Astrocyte of the cerebellum (primary cell): ENCODE measurements around the gene CFAP61.

ENCODE experiments used
- DNase-seq: peaks from one replicate; pipeline ENCODE4 v3.0.0-alpha.2; 2011; ENCODE audit warnings: low read depth
- H3K4me3 ChIP-seq: 2 replicates; pipeline ENCODE4 v1.5.1; 2011; ENCODE audit warnings: mild to moderate bottlenecking, low read depth, low read length, moderate library complexity
- in situ Hi-C: cut with HindIII; loops from 2 replicates; pipeline ENCODE4 v1.10.0; 2017; ENCODE audit warnings: low sequenced_read_pairs
- TF ChIP-seq, protein P1 (sequence below): IDR thresholded peaks from 2 replicates; pipeline ENCODE4 v1.5.1; 2012; ENCODE audit warnings: low read length, low read depth, moderate library complexity, mild to moderate bottlenecking; ENCODE audit errors: missing control alignments

CFAP61 gene

GRCh38 chr20:20367575-20368417 is 315.5 kb downstream of the CFAP61 start, which contains the start of gene INSM1:
Gene INSM1, plus strand, starts transcription at chr20:20368104. Its CDS starts 164 bp downstream, at chr20:20368268.
- no peak within 1 kb of the TSS for H3K4me3 ChIP-seq
- DNase-seq, result no peak
- in situ Hi-C loops, result loop anchor here (25.0 kb wide), 1 partner anchor 195 kb away; no protein-coding TSS in a partner anchor
- TF ChIP-seq, protein P1, sequence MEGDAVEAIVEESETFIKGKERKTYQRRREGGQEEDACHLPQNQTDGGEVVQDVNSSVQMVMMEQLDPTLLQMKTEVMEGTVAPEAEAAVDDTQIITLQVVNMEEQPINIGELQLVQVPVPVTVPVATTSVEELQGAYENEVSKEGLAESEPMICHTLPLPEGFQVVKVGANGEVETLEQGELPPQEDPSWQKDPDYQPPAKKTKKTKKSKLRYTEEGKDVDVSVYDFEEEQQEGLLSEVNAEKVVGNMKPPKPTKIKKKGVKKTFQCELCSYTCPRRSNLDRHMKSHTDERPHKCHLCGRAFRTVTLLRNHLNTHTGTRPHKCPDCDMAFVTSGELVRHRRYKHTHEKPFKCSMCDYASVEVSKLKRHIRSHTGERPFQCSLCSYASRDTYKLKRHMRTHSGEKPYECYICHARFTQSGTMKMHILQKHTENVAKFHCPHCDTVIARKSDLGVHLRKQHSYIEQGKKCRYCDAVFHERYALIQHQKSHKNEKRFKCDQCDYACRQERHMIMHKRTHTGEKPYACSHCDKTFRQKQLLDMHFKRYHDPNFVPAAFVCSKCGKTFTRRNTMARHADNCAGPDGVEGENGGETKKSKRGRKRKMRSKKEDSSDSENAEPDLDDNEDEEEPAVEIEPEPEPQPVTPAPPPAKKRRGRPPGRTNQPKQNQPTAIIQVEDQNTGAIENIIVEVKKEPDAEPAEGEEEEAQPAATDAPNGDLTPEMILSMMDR, result no peak

GRCh38 chr20:20368418-20369249 is 316.3 kb downstream of the CFAP61 start:
- H3K4me3 ChIP-seq, result no peak overlapping the region
- TF ChIP-seq, protein P1, result no peak
- in situ Hi-C loops, result loop anchor here (25.0 kb wide), 1 partner anchor 194 kb away; no protein-coding TSS in a partner anchor
- DNase-seq, result no peak

GRCh38 chr20:20369250-20370093 is 317.1 kb downstream of the CFAP61 start:
- no peak for DNase-seq
- in situ Hi-C loops, result loop anchor here (10.0 to 25.0 kb wide), 2 partner anchors 95 to 193 kb away; no protein-coding TSS in a partner anchor
- TF ChIP-seq, protein P1, result no peak
- H3K4me3 ChIP-seq, result no peak overlapping the region

DNA sequence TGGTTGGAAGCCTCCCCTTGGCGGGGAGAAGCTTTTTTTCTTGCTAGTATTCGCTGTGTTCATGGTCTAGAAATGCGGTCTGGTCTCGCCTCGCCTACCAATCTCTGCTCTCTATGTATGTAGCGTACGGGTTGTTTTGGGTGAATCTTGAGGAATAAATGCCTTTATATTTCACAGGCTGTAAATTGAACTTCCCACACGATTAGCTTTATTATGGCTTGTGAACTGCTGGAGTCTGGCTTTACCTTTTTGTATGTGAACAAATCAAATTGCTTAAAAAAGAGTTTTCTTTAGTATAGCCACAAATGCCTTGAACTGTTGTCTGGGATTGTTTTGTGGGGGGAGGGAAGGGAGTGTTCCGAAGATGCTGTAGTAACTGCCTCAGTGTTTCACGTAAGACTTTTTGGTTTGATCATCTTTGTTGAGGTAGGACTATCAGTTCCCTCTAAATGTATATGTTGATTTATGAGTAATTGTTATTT is 317.8 kb downstream of the CFAP61 start:
- H3K4me3 ChIP-seq, result no peak overlapping the region
- DNase-seq, result no peak
- TF ChIP-seq, protein P1, result no peak
- in situ Hi-C loops, result loop anchor here (10.0 to 25.0 kb wide), 2 partner anchors 95 to 192 kb away; no protein-coding TSS in a partner anchor

GRCh38 chr20:20371083-20371482 is 318.8 kb downstream of the CFAP61 start:
- no peak overlapping the region for H3K4me3 ChIP-seq
- DNase-seq, result no peak
- in situ Hi-C loops, result loop anchor here (10.0 to 25.0 kb wide), 2 partner anchors 94 to 191 kb away; no protein-coding TSS in a partner anchor
- TF ChIP-seq, protein P1, result no peak
